HG03342 (cell line): Measurements from ENCODE around the gene SNAI1.
A peak's percentile ranks its signal among the peaks of the same experiment; 100 is the strongest.
"Not testable (repeated sequence)": the region's sequence is repeated elsewhere in the genome, so short reads cannot be mapped to it uniquely, and the experiment has no call there.

Experiments
- ATAC-seq: cut with Tn5 transposase; IDR thresholded peaks from one replicate; pipeline ENCODE4 v1.9.1; 2021; ENCODE audit warnings: mild to moderate bottlenecking, moderate library complexity; ENCODE audit not compliant: unreplicated experiment

Gene SNAI1

GRCh38 chr20:49982346-49983122 lies at the start of gene SNAI1:
Gene SNAI1, plus strand, starts transcription at chr20:49982980. Its CDS starts 80 bp downstream, at chr20:49983060.
- ATAC-seq, result peak; percentile 77

DNA sequence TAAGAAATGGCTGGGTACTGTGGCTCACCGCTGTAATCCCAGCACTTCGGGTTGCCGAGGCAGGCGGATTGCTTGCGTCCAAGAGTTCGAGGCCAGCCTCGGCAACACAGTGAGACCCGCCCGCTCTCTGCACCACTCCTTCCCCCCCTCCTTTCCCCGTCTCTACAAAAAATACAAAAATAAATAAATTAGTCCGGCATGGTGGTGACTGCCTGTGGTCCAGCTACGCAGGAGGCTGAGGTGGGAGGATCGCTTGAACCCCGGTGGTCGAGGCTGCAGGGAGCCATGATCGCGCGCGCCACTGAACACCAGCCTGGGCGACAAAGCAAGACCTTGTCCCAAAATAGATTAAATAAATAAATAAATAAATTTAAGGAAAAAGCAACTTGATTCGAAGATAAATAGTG lies 47.0 kb upstream of the SNAI1 start:
- ATAC-seq, result no peak

GRCh38 chr20:49936153-49937026 lies 46.4 kb upstream of the SNAI1 start, which contains the start of gene RNF114:
Gene RNF114, plus strand, starts transcription at chr20:49936397. Its CDS starts 16 bp downstream, at chr20:49936413.
- ATAC-seq, result peak; percentile 61

GRCh38 chr20:49937027-49937929 lies 45.5 kb upstream of the SNAI1 start:
- ATAC-seq, result no peak

DNA sequence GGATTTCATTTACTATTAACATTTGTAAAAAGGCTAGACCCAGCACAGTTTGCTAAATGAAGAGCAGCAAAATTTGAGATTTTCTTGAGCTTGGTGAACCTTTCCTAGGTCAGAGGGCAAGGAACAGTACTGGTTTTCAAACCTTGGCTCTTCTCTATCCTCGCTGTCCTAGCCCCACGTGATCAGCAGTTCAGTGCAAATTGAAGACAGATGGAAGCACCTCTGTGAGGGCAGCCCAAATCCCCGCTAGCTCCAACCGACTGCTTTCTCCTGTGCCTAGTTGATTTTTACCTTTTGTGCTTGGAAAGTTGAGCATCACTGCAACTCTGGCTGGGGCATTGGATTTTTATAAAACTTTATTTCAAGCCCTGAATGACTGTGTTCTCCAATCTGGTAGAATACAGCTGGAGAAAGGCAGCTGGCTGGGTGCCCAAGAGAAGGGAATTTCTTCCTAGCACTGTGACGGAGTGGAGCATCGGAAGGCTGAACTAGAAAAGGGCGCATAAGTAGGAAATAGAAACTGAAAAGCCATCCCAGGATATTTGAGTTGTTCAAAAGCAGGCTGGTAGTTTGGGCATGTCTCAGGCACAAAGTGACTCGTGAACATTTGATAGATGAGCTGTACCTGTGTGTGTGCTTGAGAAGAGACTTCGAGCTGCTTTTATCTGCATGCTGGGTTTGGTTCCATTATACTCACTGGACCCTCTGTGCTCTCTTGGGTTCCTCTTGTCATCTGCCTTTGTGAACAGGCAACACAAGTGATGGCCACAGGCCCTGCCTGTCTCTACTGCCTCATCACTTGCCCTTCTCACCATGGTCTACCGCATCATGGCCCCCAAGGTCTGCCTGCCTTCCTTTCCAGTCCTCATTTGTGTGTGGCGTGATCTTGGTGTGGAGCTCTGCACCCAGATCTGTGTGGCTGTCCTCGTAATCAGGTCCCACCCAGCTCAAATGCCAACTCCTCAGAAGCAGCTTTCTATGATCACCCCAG lies 44.3 kb upstream of the SNAI1 start:
- ATAC-seq, result no peak

DNA sequence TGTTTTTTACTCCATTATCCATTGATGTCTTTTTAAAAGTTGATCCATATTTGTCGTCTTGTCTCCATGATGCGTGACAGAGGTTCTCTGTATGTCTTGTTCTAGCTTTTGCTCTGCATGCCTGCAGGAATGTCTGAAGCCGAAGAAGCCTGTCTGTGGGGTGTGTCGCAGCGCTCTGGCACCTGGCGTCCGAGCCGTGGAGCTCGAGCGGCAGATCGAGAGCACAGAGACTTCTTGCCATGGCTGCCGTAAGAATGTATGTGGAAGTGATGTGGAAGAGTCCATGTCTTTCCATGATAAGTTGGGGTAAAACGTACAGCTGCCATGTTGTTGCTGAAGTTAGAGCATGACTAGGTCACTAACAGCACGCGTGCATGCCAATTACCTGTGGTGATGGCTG lies 41.3 kb upstream of the SNAI1 start:
- no peak for ATAC-seq

DNA sequence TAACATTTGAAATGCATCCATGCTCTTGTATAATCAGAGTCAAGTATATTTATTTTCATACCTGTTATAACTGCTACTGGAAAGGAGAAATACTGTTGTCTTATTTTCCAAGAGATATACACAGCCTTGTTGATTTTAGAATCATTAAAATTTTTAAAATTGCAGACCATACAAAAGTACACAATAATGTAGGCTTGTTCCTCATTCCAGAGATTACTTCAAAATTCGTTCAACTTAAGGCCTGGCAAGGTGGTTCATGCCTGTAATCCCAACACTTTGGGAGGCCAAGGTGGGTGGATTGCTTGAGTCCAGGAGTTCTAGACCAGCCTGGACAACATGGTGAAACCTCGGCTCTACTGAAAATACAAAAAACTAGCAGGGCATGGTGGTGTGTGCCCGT lies 40.5 kb upstream of the SNAI1 start:
- no peak for ATAC-seq

DNA sequence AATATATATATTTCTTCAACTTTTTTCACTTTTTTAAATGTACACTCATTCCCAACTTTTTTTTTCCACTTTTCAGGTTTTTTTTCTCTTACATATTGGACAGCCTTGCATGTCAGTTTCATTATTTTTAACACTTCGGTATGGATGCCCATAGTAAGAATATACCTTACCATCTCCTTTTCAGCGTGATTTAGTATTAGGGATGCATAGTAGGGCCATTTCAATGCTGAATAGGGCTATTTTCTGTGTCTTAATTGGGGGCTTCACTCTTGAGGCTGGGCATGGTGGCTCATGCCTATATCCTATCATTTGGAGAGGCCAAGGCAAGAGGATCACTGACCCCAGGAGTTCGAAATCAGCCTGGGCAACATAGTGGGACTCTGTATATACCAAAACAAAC lies 39.8 kb upstream of the SNAI1 start:
- ATAC-seq, result no peak

- ATAC-seq, result no peak
Observed at GRCh38 chr20:49945306-49945700, 37.5 kb upstream of the SNAI1 start.

DNA sequence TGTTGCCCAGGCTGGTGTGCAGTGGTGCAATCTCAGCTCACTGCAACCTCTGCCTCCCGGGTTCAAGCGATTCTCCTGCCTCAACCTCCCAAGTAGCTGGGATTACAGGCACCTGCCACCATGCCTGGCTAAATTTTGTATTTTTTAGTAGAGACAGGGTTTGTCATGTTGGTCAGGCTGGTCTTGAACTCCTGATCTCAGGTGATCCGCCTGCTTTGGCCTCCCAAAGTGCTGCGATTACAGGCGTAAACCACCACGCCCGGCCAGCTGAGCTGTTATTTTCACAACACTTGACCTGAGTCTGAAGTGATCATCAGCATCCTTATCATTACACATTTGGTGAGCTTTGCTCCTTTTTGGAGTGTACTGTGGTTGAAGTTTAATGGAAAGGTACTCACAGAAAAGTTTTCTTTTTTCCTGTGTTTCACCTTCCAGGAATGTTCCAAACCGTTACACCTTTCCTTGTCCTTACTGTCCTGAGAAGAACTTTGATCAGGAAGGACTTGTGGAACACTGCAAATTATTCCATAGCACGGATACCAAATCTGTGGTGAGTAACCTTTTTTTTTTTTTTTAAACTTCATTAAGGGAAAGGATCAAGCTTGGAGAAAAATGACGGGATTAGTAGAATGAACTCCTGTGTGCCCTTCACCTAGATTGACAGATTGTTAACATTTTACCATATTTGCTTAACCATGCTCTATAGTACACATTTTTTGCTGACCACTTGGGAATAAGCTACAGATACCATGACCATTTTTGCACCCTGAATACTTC lies 36.9 kb upstream of the SNAI1 start:
- no peak for ATAC-seq

GRCh38 chr20:49948178-49948577 lies 34.6 kb upstream of the SNAI1 start:
- ATAC-seq, result no peak

- ATAC-seq, result no peak
Observed at GRCh38 chr20:49948809-49949507, 33.8 kb upstream of the SNAI1 start.

- no peak for ATAC-seq
Observed at GRCh38 chr20:49951151-49951550, 31.6 kb upstream of the SNAI1 start.

DNA sequence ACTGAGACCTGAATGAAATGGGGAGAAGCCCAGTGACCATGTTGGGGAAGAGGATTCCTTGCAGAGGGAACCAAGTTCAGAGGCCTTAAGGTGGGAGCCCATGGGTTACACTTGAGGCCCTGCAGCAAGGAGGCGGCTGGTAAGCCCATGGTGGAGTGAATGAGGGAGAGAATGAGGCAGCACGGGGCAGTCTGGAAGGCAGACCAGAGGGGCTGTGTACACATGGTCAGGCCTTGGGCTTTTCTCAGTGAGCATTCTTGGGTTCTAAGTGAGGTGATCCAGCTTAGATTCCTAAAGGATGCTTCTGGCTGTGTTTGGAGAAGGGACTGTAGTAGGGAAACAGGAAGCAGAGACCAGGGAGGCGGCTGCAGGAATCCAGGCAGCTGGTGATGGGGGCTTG lies 27.6 kb upstream of the SNAI1 start:
- ATAC-seq, result no peak

DNA sequence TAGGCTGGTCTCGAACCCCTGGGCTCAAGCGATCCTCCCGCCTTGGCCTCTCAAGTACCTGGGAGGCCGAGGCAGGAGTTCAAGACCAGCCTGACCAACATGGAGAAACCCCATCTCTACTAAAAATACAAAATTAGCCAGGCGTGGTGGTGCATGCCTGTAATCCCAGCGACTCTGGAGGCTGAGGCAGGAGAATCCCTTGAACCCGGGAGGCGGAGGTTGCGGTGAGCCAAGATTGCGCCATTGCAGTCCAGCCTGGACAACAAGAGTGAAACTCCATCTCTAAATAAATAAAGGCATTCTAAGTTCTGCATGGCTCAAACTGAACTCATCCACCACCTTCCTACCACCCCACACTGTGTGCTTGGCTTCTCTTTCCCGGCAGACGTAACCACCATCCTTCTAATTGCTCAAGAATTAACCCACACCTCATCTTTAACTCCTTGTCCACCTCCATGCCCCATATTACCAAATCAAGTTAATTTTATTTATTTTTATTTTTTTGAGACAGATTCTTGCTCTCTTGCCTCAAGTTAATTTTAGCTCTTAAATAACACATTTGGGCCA lies 26.9 kb upstream of the SNAI1 start:
- not testable (repeated sequence) for ATAC-seq

DNA sequence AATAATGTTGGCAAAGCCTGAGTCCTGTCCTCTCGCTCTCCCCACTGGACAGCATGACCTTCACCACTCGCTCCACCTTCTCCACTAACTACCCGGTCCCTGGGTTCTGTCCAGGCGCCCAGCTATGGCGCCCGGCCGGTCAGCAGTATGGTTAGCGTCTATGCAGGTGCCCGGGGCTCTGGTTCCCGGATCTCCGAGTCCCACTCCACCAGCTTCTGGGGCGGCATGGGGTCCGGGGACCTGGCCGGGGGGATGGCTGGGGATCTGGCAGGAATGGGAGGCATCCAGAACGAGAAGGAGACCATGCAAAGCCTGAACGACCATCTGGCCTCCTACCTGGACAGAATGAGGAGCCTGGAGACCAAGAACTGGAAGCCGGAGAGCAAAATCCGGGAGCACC lies 26.1 kb upstream of the SNAI1 start:
- ATAC-seq, result no peak

- ATAC-seq, result not testable (repeated sequence)
Observed at GRCh38 chr20:49957089-49957938, 25.5 kb upstream of the SNAI1 start.
